ENCODE results near the gene GNAT1. TPM values are rescaled to one million over a fixed set of nuclear protein-coding genes. Genes with fewer than 3 reads are reported as not detected.

Gene GNAT1
- not detected for total RNA-seq
- long read RNA-seq, result 0 reads

DNA sequence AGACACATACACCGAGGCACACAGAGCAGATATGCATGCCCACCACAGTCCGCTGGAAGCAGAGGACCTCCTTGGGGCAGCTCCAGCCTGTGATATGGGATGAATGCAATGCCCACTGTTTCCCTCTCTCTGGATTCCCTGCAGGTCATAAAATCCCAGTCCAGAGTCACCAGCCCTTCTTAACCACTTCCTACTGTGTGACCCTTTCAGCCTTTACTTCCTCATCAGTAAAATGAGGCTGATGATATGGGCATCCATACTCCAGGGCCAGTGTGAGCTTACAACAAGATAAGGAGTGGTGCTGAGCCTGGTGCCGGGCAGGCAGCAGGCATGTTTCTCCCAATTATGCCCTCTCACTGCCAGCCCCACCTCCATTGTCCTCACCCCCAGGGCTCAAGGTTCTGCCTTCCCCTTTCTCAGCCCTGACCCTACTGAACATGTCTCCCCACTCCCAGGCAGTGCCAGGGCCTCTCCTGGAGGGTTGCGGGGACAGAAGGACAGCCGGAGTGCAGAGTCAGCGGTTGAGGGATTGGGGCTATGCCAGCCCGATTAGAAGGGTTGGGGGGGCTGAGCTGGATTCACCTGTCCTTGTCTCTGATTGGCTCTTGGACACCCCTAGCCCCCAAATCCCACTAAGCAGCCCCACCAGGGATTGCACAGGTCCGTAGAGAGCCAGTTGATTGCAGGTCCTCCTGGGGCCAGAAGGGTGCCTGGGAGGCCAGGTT is at the start of gene GNAT1:
GNAT1 (plus strand) TSS at position 675 of the 725 bp plus-strand sequence. CDS start 116 bp downstream, outside the sequence.
- intact Hi-C loops (cut with DNase I), result loop anchor here (5.0 kb wide), 1 partner anchor 131 kb away; the partner anchor contains the start of gene HYAL2
- no peak for DNase-seq (ENCODE audit: low spot score)

DNA sequence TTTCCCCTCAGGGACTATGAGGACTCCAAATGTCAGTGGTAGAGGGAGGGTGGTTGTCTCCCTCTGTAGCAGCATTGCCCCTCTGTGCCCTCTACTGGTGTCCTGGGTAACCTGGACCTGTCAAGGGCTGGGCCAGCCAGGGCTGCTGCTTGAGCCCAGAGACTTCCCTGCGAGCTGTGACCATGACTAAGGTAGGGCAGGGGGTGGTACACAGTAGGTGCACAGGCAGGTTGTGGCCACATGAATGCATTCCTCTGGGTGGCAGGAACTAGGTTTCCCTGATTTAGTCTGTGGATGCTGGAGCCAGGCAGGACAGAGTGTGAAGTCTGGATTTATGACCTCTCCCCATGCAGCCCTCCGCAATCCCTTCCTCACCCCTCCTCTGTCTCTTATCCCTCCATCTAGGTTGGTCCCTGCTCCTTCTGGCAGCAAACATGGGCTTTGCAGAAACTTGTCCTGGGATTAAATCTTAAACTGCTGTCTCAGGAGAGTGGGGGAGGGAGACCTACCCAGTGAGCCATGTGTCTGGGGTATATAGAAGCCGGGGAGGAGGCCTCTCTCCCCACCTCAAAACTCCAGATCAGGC is 45.0 kb upstream of the GNAT1 start:
- intact Hi-C loops (cut with DNase I), result no loop called here
- no peak for DNase-seq (ENCODE audit: low spot score)

DNA sequence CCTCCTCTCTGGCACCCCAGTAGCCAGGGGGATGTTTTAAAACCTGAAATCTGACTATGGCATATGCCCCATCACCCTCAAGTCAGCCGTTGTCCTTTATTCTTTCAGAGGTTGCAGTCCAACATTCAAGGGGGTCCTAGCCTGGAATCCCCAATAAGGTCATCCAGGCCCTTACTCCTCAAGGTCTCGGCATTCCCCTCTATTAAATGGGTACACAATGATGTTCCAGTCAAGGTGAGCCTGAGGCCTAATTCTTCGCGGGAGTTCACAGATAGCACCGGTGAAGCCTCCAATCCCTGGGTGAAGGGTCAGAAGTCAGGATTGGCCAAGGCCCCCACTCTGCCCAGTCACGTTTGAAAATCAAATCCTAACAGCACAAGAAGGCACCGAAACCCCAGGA is 44.4 kb upstream of the GNAT1 start:
- DNase-seq (ENCODE audit: low spot score), result no peak
- intact Hi-C loops (cut with DNase I), result no loop called here

DNA sequence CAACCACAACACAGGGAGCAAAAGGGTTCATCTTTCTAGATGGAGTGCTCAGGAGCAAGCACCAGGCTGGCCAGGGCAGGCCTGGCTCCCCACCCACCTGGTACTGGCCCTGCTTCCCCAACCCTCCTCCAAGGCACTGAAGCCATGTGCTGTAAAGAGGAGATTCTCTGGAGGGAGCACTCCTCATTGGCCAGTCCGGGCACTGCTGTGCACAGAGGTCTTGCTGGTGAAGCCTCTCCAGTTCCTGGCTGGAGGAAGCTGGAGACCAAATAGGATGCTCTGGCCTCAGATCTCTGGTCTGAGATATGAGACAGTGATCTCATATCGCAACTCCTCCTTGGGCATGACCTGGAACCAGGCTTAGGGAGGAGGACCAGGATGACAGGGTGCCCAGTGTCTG is 44.0 kb upstream of the GNAT1 start:
- no peak for DNase-seq (ENCODE audit: low spot score)
- intact Hi-C loops (cut with DNase I), result no loop called here

DNA sequence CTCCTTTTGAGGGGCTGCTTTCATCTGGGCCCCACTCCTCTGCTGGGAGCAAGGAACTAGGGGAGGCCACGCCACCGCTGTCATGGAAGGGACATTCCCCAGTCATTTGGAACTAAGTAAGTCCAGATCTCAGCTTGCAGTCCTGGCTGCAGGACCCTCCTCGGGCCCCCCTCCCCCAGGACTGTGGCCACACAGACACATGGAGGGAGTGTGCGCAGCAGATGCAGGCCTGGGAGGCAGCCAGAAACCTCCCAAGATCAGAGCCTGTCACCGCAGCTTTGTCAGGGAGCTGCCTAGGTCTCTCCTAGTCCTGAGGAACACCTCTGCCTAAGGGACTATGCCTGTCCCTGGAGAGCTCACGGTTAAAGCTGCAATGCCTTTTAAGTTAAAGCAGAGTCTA is 43.5 kb upstream of the GNAT1 start:
- DNase-seq (ENCODE audit: low spot score), result no peak
- intact Hi-C loops (cut with DNase I), result no loop called here

DNA sequence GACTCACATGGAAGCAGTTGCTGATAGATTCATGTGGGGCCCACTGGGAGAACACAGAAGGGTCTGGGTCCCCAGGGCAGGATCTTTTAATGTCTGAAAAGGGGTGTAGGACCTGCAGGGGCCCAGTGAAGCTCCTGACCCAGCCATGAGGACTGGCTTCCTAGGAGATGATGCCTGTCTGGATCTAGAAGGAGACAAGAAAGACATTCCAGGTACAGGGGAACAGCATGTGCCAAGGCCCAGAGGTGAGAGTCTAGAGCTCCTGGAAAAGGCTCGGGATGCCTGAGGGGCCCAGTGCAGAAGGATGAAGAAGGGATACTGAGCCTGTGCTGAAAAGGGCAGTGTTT is 41.0 kb upstream of the GNAT1 start:
- no peak for DNase-seq (ENCODE audit: low spot score)
- intact Hi-C loops (cut with DNase I), result no loop called here

DNA sequence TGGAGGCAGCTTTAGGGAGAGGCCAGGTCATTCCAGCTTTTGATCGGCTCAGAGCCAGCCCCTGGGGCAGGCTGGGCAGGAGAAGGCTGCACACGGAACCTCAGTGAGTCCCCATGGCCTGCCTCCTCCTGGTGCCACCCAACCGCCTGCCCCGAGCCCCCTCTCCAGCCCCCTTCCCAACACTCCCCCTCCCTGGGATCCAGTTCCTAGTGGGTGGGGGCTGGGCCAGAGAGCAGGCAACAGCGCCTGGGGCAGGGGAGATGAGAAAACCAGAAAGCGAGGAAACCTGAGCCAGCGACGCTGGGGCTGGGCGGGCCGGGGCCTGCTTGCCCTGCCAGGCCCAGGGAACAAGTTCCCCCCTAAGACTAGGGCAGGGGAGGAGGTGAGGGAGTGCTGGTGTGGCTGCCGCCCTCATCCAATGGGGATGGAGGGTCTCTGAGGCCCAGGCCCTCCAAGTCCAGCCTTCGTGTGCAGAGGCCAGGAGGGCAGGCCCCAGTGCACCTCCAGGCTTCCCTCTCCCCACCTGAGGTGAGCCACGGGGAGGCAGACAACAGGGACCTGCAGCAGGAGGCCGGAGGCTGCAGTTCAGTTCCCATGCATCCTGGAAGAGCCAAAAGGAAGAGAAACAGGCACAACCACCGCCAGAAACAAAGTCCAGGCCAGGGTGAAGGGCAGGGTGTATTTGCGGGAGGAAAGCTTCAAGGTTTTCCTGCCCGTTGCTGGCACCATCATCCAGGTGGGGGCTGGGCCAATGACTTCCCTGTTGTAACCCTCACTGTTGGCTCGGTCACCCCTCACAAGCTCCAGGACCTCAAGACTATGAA is 40.3 kb upstream of the GNAT1 start:
- DNase-seq (ENCODE audit: low spot score), result no peak
- intact Hi-C loops (cut with DNase I), result no loop called here

DNA sequence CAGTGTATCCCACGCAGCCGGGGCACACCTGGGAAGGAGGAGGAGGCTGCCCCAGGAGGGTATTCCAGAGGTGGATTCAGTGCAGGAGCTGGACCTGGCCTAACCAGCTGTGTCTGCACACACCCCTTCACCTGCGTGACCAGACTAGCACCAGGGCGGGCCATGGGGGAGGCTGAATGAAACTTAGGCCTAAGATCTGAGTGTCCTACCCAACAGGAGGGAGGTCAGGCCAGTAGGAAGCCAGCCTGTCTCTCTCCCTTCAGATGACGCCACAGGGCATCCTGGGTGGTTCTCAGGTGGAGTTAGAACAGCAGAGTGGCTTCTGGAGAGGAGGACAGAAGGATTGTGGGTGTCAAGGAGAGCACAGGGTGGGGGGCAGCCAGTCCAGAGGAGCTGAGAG is 39.7 kb upstream of the GNAT1 start:
- intact Hi-C loops (cut with DNase I), result no loop called here
- no peak for DNase-seq (ENCODE audit: low spot score)

DNA sequence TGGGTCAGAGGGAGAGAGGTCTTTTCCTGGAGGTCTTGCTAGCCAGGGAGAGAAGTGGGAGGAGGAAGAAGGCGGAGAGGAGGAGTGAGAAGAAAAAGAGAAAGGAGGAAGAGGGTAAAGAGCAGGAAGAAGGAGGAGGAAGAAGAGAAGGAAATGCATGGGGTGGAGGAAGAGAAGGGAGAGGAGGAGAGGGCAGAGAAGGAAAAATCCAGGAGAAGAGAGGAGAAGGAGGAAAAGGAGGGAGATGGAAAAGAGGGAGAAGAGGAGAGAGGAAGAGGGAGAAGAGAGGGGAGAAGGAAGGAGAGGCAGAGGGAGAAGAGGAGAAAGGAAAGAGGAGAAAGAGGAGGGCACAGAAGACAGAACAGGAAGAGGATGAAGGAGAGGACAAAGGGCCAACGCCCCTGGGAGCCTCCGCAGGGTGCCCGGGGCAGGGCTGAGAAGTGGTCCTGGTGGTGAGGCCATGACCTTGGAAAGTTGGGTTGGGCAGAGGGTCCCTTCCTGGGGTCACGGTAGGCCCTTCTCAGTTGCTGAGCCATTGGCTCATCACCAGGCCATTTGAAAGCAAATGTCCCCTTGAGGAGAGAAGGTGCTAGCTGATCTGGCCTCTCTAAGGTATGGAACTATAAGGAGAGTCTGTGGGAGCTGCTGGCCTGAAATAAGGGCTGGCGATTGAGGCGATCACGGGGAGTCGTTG is 37.5 kb upstream of the GNAT1 start:
- intact Hi-C loops (cut with DNase I), result loop anchor here (1.0 kb wide), 1 partner anchor 34 kb away; no protein-coding TSS in a partner anchor
- DNase-seq (ENCODE audit: low spot score), result no peak

DNA sequence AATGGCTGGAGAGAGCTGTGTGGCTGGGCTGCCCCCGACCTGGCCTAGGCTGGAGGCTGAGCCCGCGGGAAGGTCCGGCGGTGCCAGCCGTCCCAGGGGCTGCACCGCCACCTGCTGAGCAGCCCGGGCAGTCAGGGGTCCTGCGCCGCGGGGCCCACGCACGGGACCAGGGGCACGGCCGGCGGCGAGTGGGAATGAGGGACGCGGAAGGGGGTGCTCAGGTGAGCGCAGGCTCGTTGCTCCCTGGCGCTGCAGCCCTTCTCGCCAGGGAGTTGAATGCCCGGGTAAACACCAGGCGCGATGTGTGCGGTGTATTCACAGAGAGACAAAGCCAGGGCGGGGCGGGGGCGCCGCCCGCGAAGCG is 37.0 kb upstream of the GNAT1 start:
- no peak for DNase-seq (ENCODE audit: low spot score)
- intact Hi-C loops (cut with DNase I), result loop anchor here (1.0 kb wide), 1 partner anchor 34 kb away; no protein-coding TSS in a partner anchor

DNA sequence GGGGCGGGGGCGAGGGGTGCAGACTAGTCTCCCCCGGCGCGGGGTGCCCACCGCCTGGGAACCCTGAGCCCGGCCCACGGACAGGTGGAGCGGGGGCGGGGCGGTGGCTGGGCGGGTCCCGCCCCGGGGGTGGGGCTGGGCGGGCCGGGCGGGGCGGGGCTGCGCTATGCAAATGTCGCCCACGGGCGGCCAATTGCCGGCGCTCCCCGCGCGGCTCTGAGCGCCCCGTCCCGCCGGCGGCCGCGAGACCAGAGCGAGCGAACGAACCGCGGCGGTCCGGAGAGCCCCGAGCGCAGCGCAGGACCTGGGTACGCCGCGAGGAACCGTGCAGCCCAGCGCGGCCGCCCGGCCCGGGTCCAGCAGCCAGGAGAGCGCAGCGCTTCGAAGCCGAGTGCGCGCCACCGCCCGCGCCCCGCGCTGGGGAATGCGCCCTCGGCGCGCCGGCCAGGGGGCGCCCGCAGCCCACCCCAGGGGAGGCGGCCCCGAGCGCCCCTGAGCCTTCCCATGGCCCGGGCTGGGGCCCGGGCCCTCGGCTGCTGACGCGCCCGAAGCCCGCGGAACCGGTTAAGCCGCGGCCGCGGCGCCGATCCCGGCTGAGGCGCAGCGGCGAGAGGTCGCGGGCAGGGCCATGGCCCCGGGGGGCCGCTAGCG is 36.4 kb upstream of the GNAT1 start, which contains the start of gene SEMA3F:
SEMA3F (plus strand) TSS at position 485 of the 651 bp plus-strand sequence. CDS start 4,299 bp downstream, outside the sequence.
- peak; percentile 79 for DNase-seq (ENCODE audit: low spot score)
- intact Hi-C loops (cut with DNase I), result loop anchor here (1.0 kb wide), 2 partner anchors 11 to 33 kb away; no protein-coding TSS in a partner anchor

DNA sequence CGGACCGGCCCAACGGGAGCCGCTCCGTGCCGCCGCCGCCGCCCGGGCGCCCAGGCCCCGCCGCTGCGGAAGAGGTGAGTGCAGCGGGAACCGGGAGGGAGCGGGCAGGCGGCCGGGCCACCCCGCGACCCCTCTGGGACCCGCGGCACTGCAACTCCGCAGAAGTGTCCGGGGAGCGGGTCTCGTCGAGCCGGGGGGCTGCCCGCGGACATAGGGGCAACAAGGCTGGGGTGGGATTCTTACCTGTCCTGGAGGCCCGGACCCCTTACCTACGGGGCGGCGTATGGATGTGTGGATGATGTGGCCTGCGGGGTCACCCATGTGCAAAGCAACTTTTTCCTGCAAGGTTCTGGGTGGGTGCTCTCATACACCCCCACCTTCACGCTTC is 35.9 kb upstream of the GNAT1 start:
- no peak for DNase-seq (ENCODE audit: low spot score)
- intact Hi-C loops (cut with DNase I), result loop anchor here (1.0 kb wide), 1 partner anchor 11 kb away; no protein-coding TSS in a partner anchor

DNA sequence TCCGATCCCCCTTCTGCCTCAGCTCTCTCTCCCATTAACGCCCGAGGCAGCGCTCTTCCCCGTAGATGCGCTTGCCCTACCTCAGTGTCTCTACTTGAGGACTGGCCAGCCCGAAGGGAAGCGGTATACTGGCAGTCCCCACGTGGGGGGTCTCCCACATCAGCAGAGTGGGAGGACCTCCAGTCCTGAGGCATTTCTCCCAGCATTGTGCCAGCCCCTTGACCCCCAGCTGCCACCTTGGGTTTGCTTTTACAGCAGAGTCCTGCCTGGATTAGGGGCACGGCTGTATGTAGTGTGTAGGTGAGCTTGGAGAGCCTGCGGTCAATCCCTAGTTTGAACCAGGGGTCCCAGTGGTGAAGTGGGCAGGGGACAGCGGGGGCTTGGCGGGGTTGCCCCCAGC is 35.5 kb upstream of the GNAT1 start:
- DNase-seq (ENCODE audit: low spot score), result no peak
- intact Hi-C loops (cut with DNase I), result loop anchor here (1.0 kb wide), 1 partner anchor 10 kb away; no protein-coding TSS in a partner anchor

DNA sequence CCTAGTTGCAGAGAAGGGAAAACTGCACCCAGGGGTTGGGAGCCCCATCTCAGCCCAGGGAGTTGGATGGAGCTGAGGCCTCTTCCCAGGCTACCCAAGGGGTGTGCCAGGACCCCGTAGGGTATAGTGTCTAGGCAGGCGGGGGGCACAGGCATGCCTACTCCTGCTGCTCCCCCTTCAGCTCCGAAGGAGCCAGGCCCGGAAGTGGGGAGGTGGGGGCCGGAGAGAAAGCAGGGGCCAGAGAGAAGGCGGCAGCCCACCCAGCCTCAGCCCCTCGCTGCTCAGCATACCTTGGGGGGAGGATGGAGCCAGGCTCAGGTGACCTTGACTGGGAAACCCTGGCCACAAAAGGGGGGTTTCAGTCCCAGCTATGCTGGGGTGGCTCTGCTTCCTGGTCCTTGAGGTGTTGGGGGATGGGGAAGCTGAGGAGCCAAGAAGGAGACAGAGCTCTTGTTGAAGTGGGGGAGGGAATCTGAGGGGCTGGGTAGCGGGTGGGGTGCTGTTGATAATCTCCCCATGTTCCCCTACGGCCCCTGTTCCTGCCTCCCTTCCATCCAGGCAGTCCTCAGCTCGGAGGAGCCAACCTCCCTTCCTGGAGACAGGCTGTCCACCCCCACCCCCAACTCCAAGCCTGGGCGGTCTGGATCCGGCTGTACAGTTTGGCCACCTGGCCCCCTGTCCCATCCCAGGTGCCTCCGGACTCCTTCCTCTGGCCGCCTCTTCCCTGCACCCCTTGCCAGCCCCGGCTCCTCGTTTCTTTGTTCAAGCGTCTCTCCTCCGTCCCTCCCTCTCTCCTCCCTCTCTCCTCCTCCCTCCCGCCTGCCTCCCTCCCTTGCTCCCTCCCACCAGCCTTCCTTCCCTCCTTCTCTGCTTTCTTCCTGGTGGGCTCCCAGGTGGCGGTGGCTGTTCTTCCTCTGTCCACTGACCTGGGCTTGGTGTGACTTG is 34.6 kb upstream of the GNAT1 start:
- DNase-seq (ENCODE audit: low spot score), result no peak
- intact Hi-C loops (cut with DNase I), result no loop called here

DNA sequence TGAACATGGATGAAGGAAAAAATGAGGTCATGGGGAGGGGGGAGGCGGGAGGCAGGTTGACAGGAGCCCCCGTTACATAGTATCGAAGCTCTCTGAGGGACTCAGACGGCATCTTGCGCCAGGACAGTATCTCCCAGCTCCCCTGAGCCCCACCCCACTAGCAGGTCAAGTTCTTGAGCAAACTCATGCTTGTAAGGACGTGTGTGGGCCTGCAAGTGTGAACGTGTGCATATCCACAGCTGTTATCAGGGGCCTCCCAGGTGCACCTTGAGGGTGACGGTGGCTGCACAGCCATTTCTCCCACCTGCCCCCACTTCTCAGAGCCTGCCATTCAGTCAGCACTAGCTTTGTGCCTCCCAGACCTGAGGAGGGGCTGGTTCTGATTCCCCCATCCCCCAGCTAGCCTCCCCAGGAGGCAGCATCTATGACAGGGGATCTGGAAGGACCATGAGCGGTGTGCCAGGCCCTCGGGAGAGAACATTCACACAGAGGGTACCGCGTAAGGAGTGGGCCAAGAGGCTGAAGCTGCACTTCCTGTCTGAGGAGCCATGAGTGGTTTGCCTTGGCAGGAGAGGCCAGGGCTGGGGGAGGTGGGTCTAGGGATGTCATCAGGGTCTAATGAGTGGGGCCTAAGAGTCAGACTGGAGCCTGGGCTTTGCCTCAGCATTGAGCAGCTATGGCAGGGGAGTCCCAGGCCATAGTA is 33.4 kb upstream of the GNAT1 start:
- DNase-seq (ENCODE audit: low spot score), result no peak
- intact Hi-C loops (cut with DNase I), result no loop called here

DNA sequence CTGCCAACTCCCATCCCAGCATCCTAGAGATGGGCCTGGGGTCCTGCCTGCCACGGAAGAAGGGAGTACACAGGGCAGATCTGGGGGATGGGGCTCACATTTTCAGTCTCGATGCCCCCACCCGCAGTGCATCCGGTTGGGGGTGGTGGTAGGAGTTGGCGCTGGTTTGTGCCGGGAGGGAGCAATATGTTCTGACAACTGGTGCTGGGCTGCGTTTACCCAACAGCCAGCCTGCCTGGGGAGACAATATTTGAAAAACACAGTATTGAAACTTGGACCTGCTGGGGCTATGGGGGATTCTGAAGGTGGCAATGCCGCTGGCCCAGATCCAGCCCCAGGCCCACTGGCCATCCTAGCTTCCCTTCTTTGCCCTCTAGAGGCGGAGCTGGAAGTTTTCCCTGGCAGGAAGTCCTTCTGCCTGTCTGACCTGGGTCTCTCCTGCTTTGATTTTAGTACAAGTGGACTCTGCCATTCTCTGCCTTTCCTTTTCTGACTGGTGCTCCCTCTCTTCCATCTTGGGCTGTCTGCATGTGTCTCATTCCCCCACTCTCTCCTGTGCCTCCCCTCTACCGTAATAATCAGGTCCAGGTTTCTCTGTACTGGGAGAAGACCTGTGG is 32.8 kb upstream of the GNAT1 start:
- intact Hi-C loops (cut with DNase I), result no loop called here
- no peak for DNase-seq (ENCODE audit: low spot score)

DNA sequence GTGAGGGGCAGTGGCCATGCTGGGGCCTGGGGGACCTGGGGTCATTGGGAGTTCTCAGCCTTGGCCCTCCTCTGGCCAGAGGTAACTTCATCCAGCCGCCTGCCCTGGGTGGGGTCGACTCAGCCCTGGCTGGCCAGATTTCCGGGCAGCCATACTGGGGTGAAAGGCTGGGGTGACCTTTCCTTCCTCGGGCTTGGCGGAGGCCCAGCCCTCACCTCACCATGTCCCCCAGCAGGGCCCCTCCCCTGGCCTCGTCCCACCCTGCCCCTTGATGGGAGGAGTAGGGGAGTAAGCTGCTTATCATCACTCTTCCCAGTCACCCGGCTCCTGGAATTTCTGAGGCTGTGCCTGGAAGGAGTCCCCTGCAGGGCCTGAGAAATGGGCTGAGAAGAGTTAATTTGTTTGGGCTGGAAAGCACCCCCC is 30.8 kb upstream of the GNAT1 start:
- intact Hi-C loops (cut with DNase I), result no loop called here
- no peak for DNase-seq (ENCODE audit: low spot score)

Data from cardiac septum (tissue), 1 donor.